Measurements from ENCODE around the gene GPR78. TPM values are rescaled to one million over a fixed set of nuclear protein-coding genes. Genes with fewer than 3 reads are reported as not detected.
"Not testable (repeated sequence)": the region's sequence is repeated elsewhere in the genome, so short reads cannot be mapped to it uniquely, and the experiment has no call there.

The GPR78 gene
- total and polyA plus RNA-seq, 4 donors, result 0.05 to 0.28 TPM; not detected in 2

DNA sequence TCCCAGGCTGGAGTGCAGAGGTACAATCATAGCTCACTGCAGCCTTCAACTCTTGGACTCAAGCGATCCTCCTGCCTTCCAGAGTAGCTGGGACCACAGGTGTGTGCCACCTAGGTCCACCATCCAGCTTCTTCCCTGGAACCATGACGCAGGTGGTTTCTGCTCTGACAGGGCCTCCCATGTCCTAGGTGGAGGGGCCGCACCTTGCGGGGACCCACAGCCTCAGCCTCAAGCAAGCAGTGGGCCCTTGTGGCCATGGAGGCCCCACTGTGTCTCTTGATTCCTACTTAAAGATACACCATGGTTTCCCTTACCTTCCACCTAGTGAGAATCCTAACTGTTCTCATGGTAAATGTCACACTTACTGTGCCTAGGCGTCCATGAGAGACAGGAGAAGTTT lies 6.9 kb upstream of the GPR78 start:
- no peak overlapping the region for H3K4me3 ChIP-seq
- DNase-seq, result no peak
- no peak overlapping the region for H3K27ac ChIP-seq (ENCODE audit: low read depth in 1 of 2, low read length in 1 of 2)
- H3K27me3 ChIP-seq (ENCODE audit: control insufficient read depth in 3 of 3, insufficient read depth in 3 of 3, low read length in 2 of 3), result peaks cover 0 to 10% (median 8%) of the 10 kb centered on the region in 3 donors
- WGBS, 2 donors, result 83 to 88% methylated on average over 5 of the region's 5 CpGs
- H3K9ac ChIP-seq (ENCODE audit: insufficient read depth in 1 of 2, low read length in 2 of 2), result no peak overlapping the region
- ATAC-seq (ENCODE audit: insufficient read depth, low FRiP score), result no peak
- no peaks in the 10 kb centered on the region for H3K4me1 ChIP-seq (ENCODE audit: control insufficient read depth in 5 of 5, insufficient read depth in 5 of 5, low read length in 5 of 5)
- no peaks in the 10 kb centered on the region for H3K9me3 ChIP-seq (ENCODE audit: control insufficient read depth in 4 of 4, insufficient read depth in 3 of 4, low read length in 3 of 4)
- TF ChIP-seq, protein P1, sequence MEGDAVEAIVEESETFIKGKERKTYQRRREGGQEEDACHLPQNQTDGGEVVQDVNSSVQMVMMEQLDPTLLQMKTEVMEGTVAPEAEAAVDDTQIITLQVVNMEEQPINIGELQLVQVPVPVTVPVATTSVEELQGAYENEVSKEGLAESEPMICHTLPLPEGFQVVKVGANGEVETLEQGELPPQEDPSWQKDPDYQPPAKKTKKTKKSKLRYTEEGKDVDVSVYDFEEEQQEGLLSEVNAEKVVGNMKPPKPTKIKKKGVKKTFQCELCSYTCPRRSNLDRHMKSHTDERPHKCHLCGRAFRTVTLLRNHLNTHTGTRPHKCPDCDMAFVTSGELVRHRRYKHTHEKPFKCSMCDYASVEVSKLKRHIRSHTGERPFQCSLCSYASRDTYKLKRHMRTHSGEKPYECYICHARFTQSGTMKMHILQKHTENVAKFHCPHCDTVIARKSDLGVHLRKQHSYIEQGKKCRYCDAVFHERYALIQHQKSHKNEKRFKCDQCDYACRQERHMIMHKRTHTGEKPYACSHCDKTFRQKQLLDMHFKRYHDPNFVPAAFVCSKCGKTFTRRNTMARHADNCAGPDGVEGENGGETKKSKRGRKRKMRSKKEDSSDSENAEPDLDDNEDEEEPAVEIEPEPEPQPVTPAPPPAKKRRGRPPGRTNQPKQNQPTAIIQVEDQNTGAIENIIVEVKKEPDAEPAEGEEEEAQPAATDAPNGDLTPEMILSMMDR (IDR thresholded peaks at IDR 0.05; ENCODE audit: control extremely low read depth, extremely low read depth), result no peak
- no peaks in the 10 kb centered on the region for H3K36me3 ChIP-seq (ENCODE audit: control insufficient read depth in 4 of 4, insufficient read depth in 4 of 4, low read length in 4 of 4)

DNA sequence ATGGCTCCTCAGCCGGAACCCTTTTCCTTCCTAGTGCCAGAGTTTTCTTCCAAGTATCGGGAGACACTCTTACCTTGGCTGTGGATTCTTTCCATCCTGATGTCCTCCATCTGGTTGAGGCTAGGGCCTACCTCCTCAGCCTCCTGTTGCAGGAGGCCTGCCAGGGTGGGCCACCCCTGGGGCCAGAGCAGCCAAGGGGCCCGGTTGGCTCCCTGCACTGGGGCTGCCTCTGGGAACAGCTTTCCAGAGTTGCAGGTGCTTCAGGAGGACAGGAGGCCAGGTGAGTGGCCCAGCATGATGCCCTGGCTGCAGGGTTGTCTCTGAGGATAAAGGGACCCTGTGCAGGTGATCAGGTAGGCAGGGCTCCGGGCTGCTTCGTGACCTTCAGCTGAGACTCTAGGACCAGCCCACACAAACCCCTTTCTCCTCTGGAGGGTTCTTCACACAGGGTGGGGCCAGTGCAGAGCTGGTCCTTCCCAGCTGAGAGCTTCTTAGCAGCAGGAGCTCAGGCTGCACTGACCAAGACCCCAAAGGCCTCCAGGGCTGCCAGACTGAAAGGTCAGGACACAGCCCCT lies 5.3 kb upstream of the GPR78 start:
- DNase-seq (no peak), ATAC-seq (ENCODE audit: insufficient read depth, low FRiP score) (no peak)
- no peaks in the 10 kb centered on the region for H3K36me3 ChIP-seq (ENCODE audit: control insufficient read depth in 4 of 4, insufficient read depth in 4 of 4, low read length in 4 of 4)
- TF ChIP-seq, protein P1 (IDR thresholded peaks at IDR 0.05; ENCODE audit: control extremely low read depth, extremely low read depth), result no peak
- peaks cover 4 to 22% (median 14%) of the 10 kb centered on the region in 3 donors for H3K27me3 ChIP-seq (ENCODE audit: control insufficient read depth in 3 of 3, insufficient read depth in 3 of 3, low read length in 2 of 3)
- H3K9me3 ChIP-seq (ENCODE audit: control insufficient read depth in 4 of 4, insufficient read depth in 3 of 4, low read length in 3 of 4), result no peaks in the 10 kb centered on the region
- WGBS, 2 donors, result 71 to 87% methylated on average over 5 of the region's 5 CpGs
- no peaks in the 10 kb centered on the region for H3K4me1 ChIP-seq (ENCODE audit: control insufficient read depth in 5 of 5, insufficient read depth in 5 of 5, low read length in 5 of 5)
- H3K27ac ChIP-seq (ENCODE audit: low read depth in 1 of 2, low read length in 1 of 2), result no peak overlapping the region
- H3K4me3 ChIP-seq, result no peak overlapping the region
- no peak overlapping the region for H3K9ac ChIP-seq (ENCODE audit: insufficient read depth in 1 of 2, low read length in 2 of 2)

DNA sequence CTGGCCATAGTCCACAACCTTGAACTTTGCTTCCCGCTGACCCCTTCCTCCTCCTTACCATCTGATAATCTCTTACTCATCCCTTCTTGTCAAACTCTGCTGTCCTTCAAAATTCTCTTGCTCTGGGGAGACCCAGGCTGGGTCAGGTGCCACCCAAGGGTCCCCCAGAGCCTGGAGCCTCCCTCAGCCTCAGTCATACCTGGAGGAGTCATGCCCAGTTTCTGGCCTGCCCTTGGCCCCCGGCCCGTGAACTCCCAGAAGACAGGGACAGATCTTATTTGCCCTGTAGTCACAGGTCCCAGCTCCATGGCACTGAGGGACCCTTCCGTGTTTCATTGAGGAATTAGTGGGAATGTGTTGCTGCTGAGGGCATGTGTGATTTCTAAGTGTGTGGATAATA lies 4.7 kb upstream of the GPR78 start:
- WGBS, 2 donors, result 75 to 77% methylated on average over 4 of the region's 4 CpGs
- TF ChIP-seq, protein P1 (IDR thresholded peaks at IDR 0.05; ENCODE audit: control extremely low read depth, extremely low read depth), result no peak
- Histone ChIP-seq H3K9me3 (ENCODE audit: control insufficient read depth in 4 of 4, insufficient read depth in 3 of 4, low read length in 3 of 4) (no peaks in the 10 kb centered on the region), H3K36me3 (ENCODE audit: control insufficient read depth in 4 of 4, insufficient read depth in 4 of 4, low read length in 4 of 4) (no peaks in the 10 kb centered on the region), H3K27ac (ENCODE audit: low read depth in 1 of 2, low read length in 1 of 2) (no peak overlapping the region), H3K27me3 (ENCODE audit: control insufficient read depth in 3 of 3, insufficient read depth in 3 of 3, low read length in 2 of 3) (peaks cover 7 to 25% (median 17%) of the 10 kb centered on the region in 3 donors), H3K4me3 (no peak overlapping the region), H3K4me1 (ENCODE audit: control insufficient read depth in 5 of 5, insufficient read depth in 5 of 5, low read length in 5 of 5) (no peaks in the 10 kb centered on the region), H3K9ac (ENCODE audit: insufficient read depth in 1 of 2, low read length in 2 of 2) (no peak overlapping the region)
- ATAC-seq (ENCODE audit: insufficient read depth, low FRiP score) (no peak), DNase-seq (no peak)

DNA sequence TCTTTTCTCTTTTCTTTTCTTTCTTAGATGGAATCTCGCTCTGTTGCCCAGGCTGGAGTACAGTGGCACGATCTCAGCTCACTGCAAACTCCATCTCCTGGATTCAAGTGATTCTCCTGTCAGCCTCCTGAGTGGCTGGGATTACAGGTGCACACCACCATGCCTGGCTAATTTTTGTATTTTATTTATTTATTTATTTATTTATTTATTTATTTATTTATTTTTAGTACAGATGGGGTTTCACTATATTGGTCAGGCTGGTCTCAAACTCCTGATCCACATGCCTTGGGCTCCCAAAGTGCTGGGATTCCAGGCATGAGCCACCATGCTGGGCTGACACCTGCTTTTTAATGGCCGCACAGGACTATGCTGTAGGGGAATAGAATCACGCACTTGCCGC lies 3.6 kb upstream of the GPR78 start:
- not testable (repeated sequence) for H3K4me1 ChIP-seq (ENCODE audit: control insufficient read depth in 5 of 5, insufficient read depth in 5 of 5, low read length in 5 of 5); H3K27ac ChIP-seq (ENCODE audit: low read depth in 1 of 2, low read length in 1 of 2); H3K36me3 ChIP-seq (ENCODE audit: control insufficient read depth in 4 of 4, insufficient read depth in 4 of 4, low read length in 4 of 4); H3K4me3 ChIP-seq; H3K9ac ChIP-seq (ENCODE audit: insufficient read depth in 1 of 2, low read length in 2 of 2); ATAC-seq (ENCODE audit: insufficient read depth, low FRiP score); H3K9me3 ChIP-seq (ENCODE audit: control insufficient read depth in 4 of 4, insufficient read depth in 3 of 4, low read length in 3 of 4); DNase-seq
- peaks cover 17 to 30% (median 17%) of the 10 kb centered on the region in 3 donors for H3K27me3 ChIP-seq (ENCODE audit: control insufficient read depth in 3 of 3, insufficient read depth in 3 of 3, low read length in 2 of 3)
- 83 to 84% methylated on average over 5 of the region's 5 CpGs for WGBS, 2 donors
